B cell (primary cell): ENCODE results near the gene PAQR7. TPM values are rescaled to one million over a fixed set of nuclear protein-coding genes. Genes with fewer than 3 reads are reported as not detected.

Experiments
- ATAC-seq: fragments of 200-7000 bp; cut with Tn5 transposase; one replicate; pipeline ENCODE4 v1.10.0; 2021; ENCODE audit warnings: low read depth, mild to moderate bottlenecking, moderate number of reproducible peaks, moderate library complexity
- CTCF ChIA-PET: fragments of 350-600 bp; sonication (Branson Sonifier 250); formaldehyde crosslinking; loops from one replicate; lab custom pipeline; 2021; ENCODE audit warnings: antibody characterized with exemption, inconsistent platforms; lab: Charles Lee
- POLR2A ChIA-PET: fragments of 350-600 bp; sonication (Branson Sonifier 250); formaldehyde crosslinking; loops from one replicate; lab custom pipeline; 2021; ENCODE audit warnings: antibody characterized with exemption; lab: Charles Lee
- DNase-seq: peaks from one replicate; pipeline ENCODE4 v3.0.0; 2013
- H2AFZ ChIP-seq: 2 replicates; pipeline ENCODE4 v1.6.1; 2012; ENCODE audit warnings: mild to moderate bottlenecking, low read depth, low read length; ENCODE audit not compliant: insufficient read depth, poor library complexity, severe bottlenecking
- H3K27ac ChIP-seq, 2 donors: 1 replicate in 1 of 2; 2 replicates in 1 of 2; pipeline ENCODE4 v1.5.1; 2012 to 2013; ENCODE audit warnings: low read length in 2 of 2, mild to moderate bottlenecking in 2 of 2, moderate library complexity in 1 of 2
- H3K27me3 ChIP-seq, 4 experiments: fragments of 200-600 bp in 1 of 4; sonication (generic) in 1 of 4; replicated peaks in 1 of 4; 1 replicate in 2 of 4; 2 replicates in 2 of 4; pipeline versions ENCODE4 v1.6.1 to v1.7.0; 2013 to 2016; ENCODE audit warnings: low read length in 3 of 4, mild to moderate bottlenecking in 2 of 4, mixed read lengths in 1 of 4, moderate library complexity in 1 of 4; ENCODE audit not compliant: insufficient read depth in 4 of 4, control insufficient read depth in 3 of 4; ENCODE audit errors: control extremely low read depth in 1 of 4
- H3K36me3 ChIP-seq, 2 experiments: replicated peaks in 1 of 2; 1 replicate in 1 of 2; 2 replicates in 1 of 2; pipeline versions ENCODE4 v1.6.1 to v1.7.1; 2013; ENCODE audit warnings: low read length in 1 of 2; ENCODE audit not compliant: insufficient read depth in 2 of 2, control insufficient read depth in 1 of 2; ENCODE audit errors: control extremely low read depth in 1 of 2, extremely low read depth in 1 of 2
- H3K4me1 ChIP-seq, 2 donors: fragments of 200-600 bp in 1 of 2; sonication (generic) in 1 of 2; 1 replicate in 1 of 2; 2 replicates in 1 of 2; pipeline versions ENCODE4 v1.5.1 to v1.6.1; 2013 to 2017; ENCODE audit warnings: low read length in 2 of 2; ENCODE audit not compliant: control insufficient read depth in 2 of 2, insufficient read depth in 2 of 2
- H3K4me2 ChIP-seq: replicated peaks from 2 replicates; pipeline ENCODE3; 2012; ENCODE audit warnings: mild to moderate bottlenecking, low read depth, low read length; ENCODE audit not compliant: poor library complexity, severe bottlenecking
- H3K4me3 ChIP-seq, 5 experiments: fragments of 200-600 bp in 1 of 5; sonication (generic) in 1 of 5; 1 replicate in 3 of 5; 2 replicates in 2 of 5; pipeline versions ENCODE4 v1.5.1 to v1.7.0; 2011 to 2016; ENCODE audit warnings: low read length in 4 of 5, mild to moderate bottlenecking in 4 of 5, low read depth in 2 of 5, control low read depth in 1 of 5, moderate library complexity in 1 of 5; ENCODE audit not compliant: insufficient read depth in 1 of 5; ENCODE audit errors: control extremely low read depth in 1 of 5, extremely low read depth in 1 of 5
- H3K79me2 ChIP-seq: fragments of 200-600 bp; sonication (generic); one replicate; pipeline ENCODE4 v1.6.0; 2016; ENCODE audit warnings: low read length; ENCODE audit not compliant: control insufficient read depth, insufficient read depth
- H3K9ac ChIP-seq: fragments of 200-600 bp; sonication (generic); 2 replicates; pipeline ENCODE4 v1.6.1; 2017; ENCODE audit warnings: mild to moderate bottlenecking, low read length, moderate library complexity
- H3K9me3 ChIP-seq, 3 donors: one replicate each; pipeline versions ENCODE4 v1.6.1 to v1.7.1; 2013; ENCODE audit warnings: low read length in 2 of 3; ENCODE audit not compliant: control insufficient read depth in 2 of 3, insufficient read depth in 1 of 3; ENCODE audit errors: control extremely low read depth in 1 of 3
- H4K20me1 ChIP-seq: 2 replicates; pipeline ENCODE4 v1.6.0; 2012; ENCODE audit warnings: mild to moderate bottlenecking, low read length; ENCODE audit not compliant: insufficient read depth, control insufficient read depth, poor library complexity, severe bottlenecking
- H3K27ac Mint-ChIP-seq: one replicate; pipeline ENCODE4 v1.8.0; 2021; ENCODE audit warnings: mixed read lengths
- H3K27me3 Mint-ChIP-seq: one replicate; pipeline ENCODE4 v1.8.0; 2021; ENCODE audit warnings: mixed read lengths
- H3K4me1 Mint-ChIP-seq: one replicate; pipeline ENCODE4 v1.8.0; 2021; ENCODE audit warnings: mixed read lengths
- H3K4me3 Mint-ChIP-seq: one replicate; pipeline ENCODE4 v1.8.0; 2021; ENCODE audit warnings: mixed read lengths
- H3K9me3 Mint-ChIP-seq: one replicate; pipeline ENCODE4 v1.8.0; 2022; ENCODE audit warnings: mixed read lengths; ENCODE audit not compliant: insufficient read depth
- CTCF ChIP-seq: fragments of 200-600 bp; IDR thresholded peaks from one replicate; pipeline ENCODE4 v1.8.0; 2022; ENCODE audit warnings: antibody characterized with exemption, mild to moderate bottlenecking
- EZH2 ChIP-seq: IDR thresholded peaks from 2 replicates; pipeline ENCODE4 v1.6.1; 2012; ENCODE audit warnings: borderline replicate concordance, low read depth, mild to moderate bottlenecking, moderate library complexity, low read length; ENCODE audit not compliant: insufficient read depth, poor library complexity, severe bottlenecking
- WGBS: methylation state at CpG from one replicate; pipeline ENCODE4 v1.1.5; 2013; ENCODE audit warnings: missing lambda C conversion rate; ENCODE audit not compliant: insufficient coverage; 5-methylcytosine and 5-hydroxymethylcytosine counted together
- intact Hi-C: fragments of 100-400 bp; cut with micrococcal nuclease; formaldehyde crosslinking; loops from one replicate; pipeline ENCODE4 v1.10.0; 2022
- polyA plus RNA-seq: library from polyadenylated mRNA; depleted of rRNA; stranded (reverse); fragments of >200 nt; gene quantifications from 2 replicates; pipeline ENCODE4 v1.2.3, GENCODE V29; 2012
- total RNA-seq, 2 donors: library from RNA; stranded (reverse); fragments of 120-200 nt in 1 of 2; gene quantifications; 1 replicate in 1 of 2; 2 replicates in 1 of 2; pipeline versions ENCODE4 v1.2.3 to v1.2.4, GENCODE V29; 2013 to 2022

Gene PAQR7
- total and polyA plus RNA-seq, 2 donors (not counting 1 experiment from before 2014, with no cell fraction given) = 4.2 to 5.5 TPM

- CTCF ChIA-PET = no interaction called here
- TF ChIP-seq CTCF = no peak
- TF ChIP-seq EZH2 = no peak
- Histone ChIP-seq H3K4me3 (no peak overlapping the region), H3K27ac (no peak overlapping the region), H2AFZ (no peak overlapping the region), H4K20me1 (no peaks in the 10 kb centered on the region), H3K9me3 (peaks cover 0 to 4% (median 0%) of the 10 kb centered on the region in 3 donors), H3K27me3 (no peaks in the 10 kb centered on the region), H3K79me2 (no peaks in the 10 kb centered on the region), H3K9ac (no peak overlapping the region), H3K4me1 (peaks cover 15 to 21% of the 10 kb centered on the region in 2 donors), H3K4me2 (no peak overlapping the region), H3K36me3 (no peaks in the 10 kb centered on the region)
- Mint-ChIP-seq H3K4me3 (no peak overlapping the region), H3K27ac (no peak overlapping the region), H3K27me3 (no peaks in the 10 kb centered on the region), H3K4me1 (peaks cover 17% of the 10 kb centered on the region), H3K9me3 (no peaks in the 10 kb centered on the region)
- no peak for DNase-seq
- POLR2A ChIA-PET = no interaction called here
- intact Hi-C loops = no loop called here
- 96% methylated on average over 2 of the region's 3 CpGs for WGBS
- no peak for ATAC-seq
Measured at GRCh38 chr1:25864434-25864833, 11.1 kb downstream of the PAQR7 start.

DNA sequence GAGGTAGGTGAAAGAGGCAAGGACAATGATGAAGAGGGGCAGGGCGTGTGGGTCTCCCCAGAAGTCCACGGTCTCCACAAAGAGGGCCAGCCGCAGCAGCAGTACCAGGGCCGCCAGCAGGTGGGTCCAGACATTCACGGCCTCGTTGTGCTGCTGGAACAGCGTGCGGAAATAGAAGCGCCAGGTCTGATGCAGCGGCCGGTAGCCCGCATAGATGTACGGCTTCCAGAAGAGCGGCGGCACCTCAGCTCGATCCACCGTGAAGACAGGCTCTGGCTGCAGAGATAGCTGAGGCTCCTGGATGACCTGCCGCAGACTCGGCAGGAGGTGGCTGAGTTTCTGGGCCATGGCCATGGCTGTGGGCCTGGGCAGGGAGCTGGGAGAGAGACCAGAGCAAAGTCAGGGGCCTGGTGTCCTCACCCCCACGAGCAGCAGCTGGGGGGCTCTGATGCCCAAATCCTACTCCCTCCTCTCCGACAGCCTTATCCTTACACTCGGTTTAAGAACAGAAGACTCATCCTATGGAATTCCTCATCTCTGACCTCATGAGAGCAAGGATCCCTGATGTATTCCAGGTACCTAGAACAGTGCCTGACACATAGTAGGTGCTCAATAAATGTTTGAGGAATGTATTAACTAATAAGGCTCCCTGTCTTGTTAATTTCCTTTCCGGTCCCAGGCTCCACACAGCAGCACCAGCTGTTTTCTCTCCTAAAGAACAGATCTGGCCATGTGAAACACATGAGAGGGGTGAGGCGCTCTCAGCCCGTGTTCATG, 11.8 kb downstream of the PAQR7 start:
- H3K27me3 ChIP-seq = no peaks in the 10 kb centered on the region
- H3K79me2 ChIP-seq = no peaks in the 10 kb centered on the region
- ATAC-seq (no peak), DNase-seq (no peak)
- H3K9ac ChIP-seq = no peak overlapping the region
- no peak overlapping the region for H2AFZ ChIP-seq
- no peak overlapping the region for H3K27ac ChIP-seq
- intact Hi-C loops = no loop called here
- Mint-ChIP-seq H3K4me3 (no peak overlapping the region), H3K4me1 (peaks cover 23% of the 10 kb centered on the region), H3K9me3 (no peaks in the 10 kb centered on the region), H3K27me3 (no peaks in the 10 kb centered on the region), H3K27ac (no peak overlapping the region)
- 98% methylated on average over 23 of the region's 25 CpGs for WGBS
- POLR2A ChIA-PET = no interaction called here
- no peak for TF ChIP-seq CTCF
- no peak for TF ChIP-seq EZH2
- no peaks in the 10 kb centered on the region for H3K36me3 ChIP-seq
- peaks cover 20 to 25% of the 10 kb centered on the region in 2 donors for H3K4me1 ChIP-seq
- CTCF ChIA-PET = interaction anchor here (0.9 kb wide), 1 partner anchor 31 kb away, joined by 3 read pairs; no protein-coding TSS in a partner anchor
- peaks cover 0 to 4% (median 0%) of the 10 kb centered on the region in 3 donors for H3K9me3 ChIP-seq
- no peaks in the 10 kb centered on the region for H4K20me1 ChIP-seq
- no peak overlapping the region for H3K4me3 ChIP-seq
- no peak overlapping the region for H3K4me2 ChIP-seq
